ENCODE data around the gene TMED10.

GRCh38 chr14:75126121-75126544 lies 50.3 kb downstream of the TMED10 start:
- no peak for TF ChIP-seq CTCF (conservative IDR thresholded peaks at IDR 0.05)
- no peak for TF ChIP-seq EZH2 (IDR thresholded peaks at IDR 0.05; ENCODE audit: low read depth)

Data from PC-9 (cell line).